HG03039 (cell line): ENCODE measurements around the gene DUSP5.
"Not testable (repeated sequence)": the region's sequence is repeated elsewhere in the genome, so short reads cannot be mapped to it uniquely, and the experiment has no call there.

ENCODE experiments used
- ATAC-seq: cut with Tn5 transposase; IDR thresholded peaks from one replicate; pipeline ENCODE4 v1.9.1; 2021; ENCODE audit warnings: mild to moderate bottlenecking, moderate library complexity; ENCODE audit not compliant: unreplicated experiment

Gene DUSP5

GRCh38 chr10:110512461-110513187, 14.9 kb downstream of the DUSP5 start:
- ATAC-seq, result no peak

- ATAC-seq, result no peak
These were observed 16.2 kb downstream of the DUSP5 start for GRCh38 chr10:110513949-110514348.

GRCh38 chr10:110514848-110515247, 17.1 kb downstream of the DUSP5 start:
- no peak for ATAC-seq

- no peak for ATAC-seq
These were observed 19.2 kb downstream of the DUSP5 start for GRCh38 chr10:110516815-110517492.

GRCh38 chr10:110522365-110522988, 24.8 kb downstream of the DUSP5 start:
- no peak for ATAC-seq

GRCh38 chr10:110523736-110524135, 26.0 kb downstream of the DUSP5 start:
- ATAC-seq, result no peak

GRCh38 chr10:110524179-110524858, 26.6 kb downstream of the DUSP5 start:
- ATAC-seq, result no peak

- no peak for ATAC-seq
These were observed 27.1 kb downstream of the DUSP5 start for GRCh38 chr10:110524859-110525232.

GRCh38 chr10:110525349-110526260, 27.9 kb downstream of the DUSP5 start:
- no peak for ATAC-seq

GRCh38 chr10:110527731-110528171, 30.0 kb downstream of the DUSP5 start:
- no peak for ATAC-seq

- ATAC-seq, result peak; percentile 3
These were observed 30.7 kb downstream of the DUSP5 start for GRCh38 chr10:110528224-110528996.

GRCh38 chr10:110528997-110529524, 31.4 kb downstream of the DUSP5 start:
- ATAC-seq, result peak; percentile 80

- no peak for ATAC-seq
These were observed 31.9 kb downstream of the DUSP5 start for GRCh38 chr10:110529596-110530011.

- ATAC-seq, result no peak
These were observed 32.6 kb downstream of the DUSP5 start for GRCh38 chr10:110530131-110530831.

GRCh38 chr10:110531687-110532086, 34.0 kb downstream of the DUSP5 start:
- ATAC-seq, result no peak

- ATAC-seq, result not testable (repeated sequence)
These were observed 34.9 kb downstream of the DUSP5 start for GRCh38 chr10:110532628-110533027.

- no peak for ATAC-seq
These were observed 35.4 kb downstream of the DUSP5 start for GRCh38 chr10:110533149-110533548.

- ATAC-seq, result no peak
These were observed 36.9 kb downstream of the DUSP5 start for GRCh38 chr10:110534571-110534970.
